Fibroblast of skin of right quadriceps (primary cell): ENCODE measurements around the gene ALKBH6.

ENCODE experiments used
- DNase-seq: peaks from one replicate; pipeline ENCODE4 v3.0.0-alpha.2; 2013

The ALKBH6 gene

GRCh38 chr19:36030264-36031148 lies 16.5 kb upstream of the ALKBH6 start:
- peak; percentile 16 for DNase-seq

- no peak for DNase-seq
Observed at GRCh38 chr19:36028313-36029041, 14.5 kb upstream of the ALKBH6 start.

- no peak for DNase-seq
Observed at GRCh38 chr19:36027696-36028095, 13.7 kb upstream of the ALKBH6 start.

- DNase-seq, result no peak
Observed at GRCh38 chr19:36026091-36026876, 12.3 kb upstream of the ALKBH6 start.

GRCh38 chr19:36025541-36025940 lies 11.5 kb upstream of the ALKBH6 start:
- DNase-seq, result no peak

GRCh38 chr19:36023432-36023831 lies 9.4 kb upstream of the ALKBH6 start:
- no peak for DNase-seq

- DNase-seq, result no peak
Observed at GRCh38 chr19:36019061-36019670, 5.2 kb upstream of the ALKBH6 start.

GRCh38 chr19:36013280-36014011 lies 567 bp downstream of the ALKBH6 start:
- DNase-seq, result no peak

- DNase-seq, result no peak
Observed at GRCh38 chr19:36010402-36010801, 3.6 kb downstream of the ALKBH6 start.

- no peak for DNase-seq
Observed at GRCh38 chr19:36009633-36010379, 4.2 kb downstream of the ALKBH6 start.

GRCh38 chr19:36009220-36009619 lies 4.8 kb downstream of the ALKBH6 start:
- DNase-seq, result peak; percentile 38

GRCh38 chr19:36008336-36008978 lies 5.6 kb downstream of the ALKBH6 start, which contains the start of gene SYNE4:
TSS of gene SYNE4 (minus strand) at chr19:36008813. CDS start at chr19:36008681, 132 bp downstream.
- DNase-seq, result no peak

GRCh38 chr19:36006955-36007354 lies 7.1 kb downstream of the ALKBH6 start:
- DNase-seq, result no peak

GRCh38 chr19:36003284-36003683 lies 10.7 kb downstream of the ALKBH6 start:
- no peak for DNase-seq

- DNase-seq, result no peak
Observed at GRCh38 chr19:36001605-36002004, 12.4 kb downstream of the ALKBH6 start.

- no peak for DNase-seq
Observed at GRCh38 chr19:35996777-35997176, 17.2 kb downstream of the ALKBH6 start.

- peak; percentile 87 for DNase-seq
Observed at GRCh38 chr19:35995048-35995993, 18.7 kb downstream of the ALKBH6 start, which contains the start of gene SDHAF1. TSS of gene SDHAF1 (plus strand) at chr19:35995188. CDS start at chr19:35995275, 87 bp downstream.

- no peak for DNase-seq
Observed at GRCh38 chr19:35993923-35994598, 20.0 kb downstream of the ALKBH6 start.
